ENCODE measurements around the gene PARP15.

DNA sequence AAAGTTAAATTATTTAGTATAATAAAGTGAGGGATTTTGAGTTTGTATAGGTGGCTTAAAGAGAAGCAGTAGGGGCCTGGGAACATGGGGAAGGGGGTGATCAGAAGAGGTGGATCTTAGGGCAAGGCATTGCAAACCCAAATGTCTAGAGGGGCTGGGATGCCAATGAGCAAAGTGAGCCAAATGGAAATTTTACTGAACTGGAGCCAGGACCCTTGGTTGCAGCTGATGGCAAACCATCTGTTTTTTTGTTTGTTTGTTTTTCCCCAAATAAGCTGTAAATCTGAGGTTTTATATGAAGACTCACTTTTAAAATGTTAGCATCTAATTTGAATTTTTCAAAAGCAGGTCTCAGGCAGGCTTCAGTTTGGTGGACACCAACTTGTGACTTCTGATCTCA lies 88.4 kb downstream of the PARP15 start:
- TF ChIP-seq, protein P1, sequence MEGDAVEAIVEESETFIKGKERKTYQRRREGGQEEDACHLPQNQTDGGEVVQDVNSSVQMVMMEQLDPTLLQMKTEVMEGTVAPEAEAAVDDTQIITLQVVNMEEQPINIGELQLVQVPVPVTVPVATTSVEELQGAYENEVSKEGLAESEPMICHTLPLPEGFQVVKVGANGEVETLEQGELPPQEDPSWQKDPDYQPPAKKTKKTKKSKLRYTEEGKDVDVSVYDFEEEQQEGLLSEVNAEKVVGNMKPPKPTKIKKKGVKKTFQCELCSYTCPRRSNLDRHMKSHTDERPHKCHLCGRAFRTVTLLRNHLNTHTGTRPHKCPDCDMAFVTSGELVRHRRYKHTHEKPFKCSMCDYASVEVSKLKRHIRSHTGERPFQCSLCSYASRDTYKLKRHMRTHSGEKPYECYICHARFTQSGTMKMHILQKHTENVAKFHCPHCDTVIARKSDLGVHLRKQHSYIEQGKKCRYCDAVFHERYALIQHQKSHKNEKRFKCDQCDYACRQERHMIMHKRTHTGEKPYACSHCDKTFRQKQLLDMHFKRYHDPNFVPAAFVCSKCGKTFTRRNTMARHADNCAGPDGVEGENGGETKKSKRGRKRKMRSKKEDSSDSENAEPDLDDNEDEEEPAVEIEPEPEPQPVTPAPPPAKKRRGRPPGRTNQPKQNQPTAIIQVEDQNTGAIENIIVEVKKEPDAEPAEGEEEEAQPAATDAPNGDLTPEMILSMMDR (conservative IDR thresholded peaks at IDR 0.05 in 1 of 2, IDR thresholded peaks at IDR 0.05 in 1 of 2; ENCODE audit: low read depth in 1 of 2, low read length in 2 of 2) = no peak
- TF ChIP-seq EZH2 (IDR thresholded peaks at IDR 0.05; ENCODE audit: low read length, missing control alignments) = no peak
